Uterus (tissue), 2 donors: Measurements from ENCODE around the gene PLXNA4.

Experiments
- CTCF ChIP-seq, 4 experiments: fragments of 200-600 bp in 2 of 4; fragments of 450-650 bp in 2 of 4; sonication (generic) in 2 of 4; IDR thresholded peaks; one replicate each; pipeline ENCODE4 v1.5.1; 2016 to 2019; ENCODE audit warnings: antibody characterized with exemption in 4 of 4, mild to moderate bottlenecking in 2 of 4, moderate library complexity in 1 of 4
- POLR2A ChIP-seq, 2 donors: fragments of 450-650 bp; IDR thresholded peaks; one replicate each; pipeline ENCODE4 v1.6.1; 2016; ENCODE audit warnings: antibody characterized with exemption in 2 of 2, mild to moderate bottlenecking in 1 of 2, moderate library complexity in 1 of 2

DNA sequence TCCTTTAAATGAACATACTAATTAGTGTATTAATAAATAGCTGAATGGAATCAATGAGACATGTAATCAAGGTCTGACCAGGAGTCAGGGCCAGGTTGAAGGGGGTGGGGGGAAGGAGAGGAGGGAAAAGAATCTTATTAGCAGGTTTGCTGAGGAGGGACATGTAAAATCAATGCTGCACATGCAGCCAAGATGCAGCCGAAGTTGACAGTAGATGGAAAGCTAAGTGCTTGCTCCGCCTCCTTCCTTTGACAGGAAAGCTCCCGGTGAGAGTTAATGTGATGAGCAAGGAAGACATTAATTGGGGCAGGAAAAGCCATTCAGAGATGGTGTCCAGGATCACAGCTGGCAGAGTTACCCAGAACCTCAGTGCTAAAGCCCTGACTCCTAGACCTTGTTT, 24.4 kb downstream of the PLXNA4 start:
- TF ChIP-seq CTCF (IDR thresholded peaks at IDR 0.05) (no peak), POLR2A (IDR thresholded peaks at IDR 0.05) (no peak)
